Chondrocyte (in vitro differentiated cells): Measurements from ENCODE around the gene KRCC1. TPM values are rescaled to one million over a fixed set of nuclear protein-coding genes. Genes with fewer than 3 reads are reported as not detected.

Experiments used
- DNase-seq: peaks from one replicate; pipeline ENCODE4 v3.0.0; 2021; ENCODE audit warnings: mixed read lengths, low spot score
- H3K27ac Mint-ChIP-seq: one replicate; pipeline ENCODE4 v1.8.0; 2021; ENCODE audit warnings: mild to moderate bottlenecking, moderate library complexity, mixed read lengths; ENCODE audit not compliant: unreplicated experiment
- H3K27me3 Mint-ChIP-seq: 2 replicates; pipeline ENCODE4 v1.8.0; 2021; ENCODE audit warnings: low read depth, mixed read lengths
- H3K36me3 Mint-ChIP-seq: 2 replicates; pipeline ENCODE4 v1.8.0; 2021; ENCODE audit warnings: low read depth, mixed read lengths
- H3K4me1 Mint-ChIP-seq: 2 replicates; pipeline ENCODE4 v1.8.0; 2021; ENCODE audit warnings: low read depth, mild to moderate bottlenecking, mixed read lengths
- H3K4me3 Mint-ChIP-seq: one replicate; pipeline ENCODE4 v1.8.0; 2021; ENCODE audit warnings: mild to moderate bottlenecking, moderate library complexity, mixed read lengths; ENCODE audit not compliant: unreplicated experiment
- H3K9me3 Mint-ChIP-seq: 2 replicates; pipeline ENCODE4 v1.8.0; 2021; ENCODE audit warnings: low read depth, mixed read lengths
- CTCF ChIP-seq: fragments of 200-600 bp; sonication (generic); IDR thresholded peaks from 2 replicates; pipeline ENCODE4 v1.5.0; 2021; ENCODE audit warnings: antibody characterized with exemption, mild to moderate bottlenecking, moderate library complexity
- total RNA-seq: library from RNA; stranded (reverse); gene quantifications from 3 replicates; pipeline ENCODE4 v1.2.1, GENCODE V29; 2021

The KRCC1 gene
- total RNA-seq, 1 donor from 2014 or later: 25.3 TPM

GRCh38 chr2:88016086-88016959 lies 39.3 kb downstream of the KRCC1 start, which contains the start of gene RNU2-63P:
Gene RNU2-63P, minus strand, starts transcription at chr2:88016547.
- Mint-ChIP-seq H3K9me3 (no peaks in the 10 kb centered on the region), H3K36me3 (no peaks in the 10 kb centered on the region), H3K4me1 (peaks cover 17% of the 10 kb centered on the region), H3K27me3 (no peaks in the 10 kb centered on the region), H3K4me3 (peak within 1 kb of the TSS; percentile 92), H3K27ac (peak within 1 kb of the TSS; percentile 97)
- no peak for DNase-seq
- peak; percentile 28 for TF ChIP-seq CTCF

- TF ChIP-seq CTCF: no peak
- Mint-ChIP-seq H3K4me1 (peaks cover 1% of the 10 kb centered on the region), H3K27ac (no peak overlapping the region), H3K4me3 (no peak overlapping the region), H3K36me3 (no peaks in the 10 kb centered on the region), H3K9me3 (no peaks in the 10 kb centered on the region), H3K27me3 (no peaks in the 10 kb centered on the region)
- DNase-seq: no peak
Observed at GRCh38 chr2:88011011-88011410, 44.6 kb downstream of the KRCC1 start.

DNA sequence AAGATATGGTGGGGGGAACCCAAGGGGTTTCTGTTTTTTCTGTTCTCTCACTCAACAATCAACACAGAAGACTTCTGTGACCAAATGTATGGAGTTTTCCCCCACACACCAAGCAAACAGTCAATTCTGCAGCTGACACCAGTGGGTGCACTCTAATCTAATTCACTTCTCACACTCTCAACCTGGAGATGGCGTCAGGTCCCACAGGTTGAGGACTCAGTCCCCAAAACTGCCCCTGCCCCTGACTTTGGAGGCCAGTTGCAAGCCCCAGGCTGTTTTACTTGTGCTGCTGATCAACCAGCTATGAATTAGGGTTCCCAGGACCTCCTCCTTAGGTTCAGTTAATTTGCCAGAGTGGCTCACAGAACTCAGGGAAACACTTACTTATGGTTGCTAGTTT lies 45.4 kb downstream of the KRCC1 start:
- no peaks in the 10 kb centered on the region for H3K36me3 Mint-ChIP-seq
- H3K9me3 Mint-ChIP-seq: no peaks in the 10 kb centered on the region
- H3K27ac Mint-ChIP-seq: no peak overlapping the region
- H3K4me3 Mint-ChIP-seq: no peak overlapping the region
- H3K27me3 Mint-ChIP-seq: no peaks in the 10 kb centered on the region
- no peak for TF ChIP-seq CTCF
- no peak for DNase-seq
- H3K4me1 Mint-ChIP-seq: no peaks in the 10 kb centered on the region

- peaks cover 9% of the 10 kb centered on the region for H3K4me1 Mint-ChIP-seq
- H3K36me3 Mint-ChIP-seq: no peaks in the 10 kb centered on the region
- no peaks in the 10 kb centered on the region for H3K27me3 Mint-ChIP-seq
- no peak overlapping the region for H3K27ac Mint-ChIP-seq
- no peak overlapping the region for H3K4me3 Mint-ChIP-seq
- no peak for DNase-seq
- no peak for TF ChIP-seq CTCF
- no peaks in the 10 kb centered on the region for H3K9me3 Mint-ChIP-seq
Observed at GRCh38 chr2:88006912-88007439, 48.6 kb downstream of the KRCC1 start.

- no peaks in the 10 kb centered on the region for H3K9me3 Mint-ChIP-seq
- H3K27ac Mint-ChIP-seq: no peak overlapping the region
- peaks cover 14% of the 10 kb centered on the region for H3K4me1 Mint-ChIP-seq
- no peaks in the 10 kb centered on the region for H3K36me3 Mint-ChIP-seq
- H3K27me3 Mint-ChIP-seq: no peaks in the 10 kb centered on the region
- no peak for TF ChIP-seq CTCF
- DNase-seq: no peak
- no peak overlapping the region for H3K4me3 Mint-ChIP-seq
Observed at GRCh38 chr2:88005776-88006175, 49.8 kb downstream of the KRCC1 start.
